BE2C (cell line): Measurements from ENCODE around the gene CEACAM3. TPM values are rescaled to one million over a fixed set of nuclear protein-coding genes. Genes with fewer than 3 reads are reported as not detected.
"Not testable (repeated sequence)": the region's sequence is repeated elsewhere in the genome, so short reads cannot be mapped to it uniquely, and the experiment has no call there.

ENCODE experiments used
- DNase-seq: peaks from one replicate; pipeline ENCODE4 v3.0.0-alpha.2; 2020
- H3K27me3 ChIP-seq: fragments of 250-450 bp; sonication (Bioruptor Pico); 2 replicates; pipeline ENCODE4 v1.5.1; 2020; ENCODE audit warnings: mild to moderate bottlenecking
- H3K36me3 ChIP-seq: fragments of 250-450 bp; sonication (Bioruptor Pico); 2 replicates; pipeline ENCODE4 v1.5.1; 2020; ENCODE audit warnings: mild to moderate bottlenecking
- H3K4me1 ChIP-seq: fragments of 250-450 bp; sonication (Bioruptor Pico); 2 replicates; pipeline ENCODE4 v1.5.1; 2020
- H3K4me3 ChIP-seq: 2 replicates; pipeline ENCODE4 v1.5.1; 2011; ENCODE audit warnings: low read depth, low read length
- H3K9me3 ChIP-seq: fragments of 250-450 bp; sonication (Bioruptor Pico); 2 replicates; pipeline ENCODE4 v1.5.1; 2020
- CTCF ChIP-seq: IDR thresholded peaks from 2 replicates; pipeline ENCODE4 v1.5.1; 2012; ENCODE audit warnings: mild to moderate bottlenecking, low read depth, low read length
- polyA plus RNA-seq: library from polyadenylated mRNA; unstranded; fragments of >200 nt; gene quantifications from one replicate; pipeline ENCODE4 v1.2.1, GENCODE V29; 2012; ENCODE audit warnings: low read depth, missing spikeins; ENCODE audit not compliant: insufficient read length, insufficient read depth

CEACAM3 gene
- not detected for polyA plus RNA-seq

- H3K36me3 ChIP-seq, result no peaks in the 10 kb centered on the region
- no peak for DNase-seq
- no peak for TF ChIP-seq CTCF
- H3K9me3 ChIP-seq, result no peaks in the 10 kb centered on the region
- H3K4me3 ChIP-seq, result no peak within 1 kb of the TSS
- no peaks in the 10 kb centered on the region for H3K4me1 ChIP-seq
- H3K27me3 ChIP-seq, result peaks cover 21% of the 10 kb centered on the region
Measured at GRCh38 chr19:41796362-41796761, at the start of gene CEACAM3. CEACAM3 (plus strand) TSS chr19:41796587; CDS start chr19:41796678, 91 bp downstream.

DNA sequence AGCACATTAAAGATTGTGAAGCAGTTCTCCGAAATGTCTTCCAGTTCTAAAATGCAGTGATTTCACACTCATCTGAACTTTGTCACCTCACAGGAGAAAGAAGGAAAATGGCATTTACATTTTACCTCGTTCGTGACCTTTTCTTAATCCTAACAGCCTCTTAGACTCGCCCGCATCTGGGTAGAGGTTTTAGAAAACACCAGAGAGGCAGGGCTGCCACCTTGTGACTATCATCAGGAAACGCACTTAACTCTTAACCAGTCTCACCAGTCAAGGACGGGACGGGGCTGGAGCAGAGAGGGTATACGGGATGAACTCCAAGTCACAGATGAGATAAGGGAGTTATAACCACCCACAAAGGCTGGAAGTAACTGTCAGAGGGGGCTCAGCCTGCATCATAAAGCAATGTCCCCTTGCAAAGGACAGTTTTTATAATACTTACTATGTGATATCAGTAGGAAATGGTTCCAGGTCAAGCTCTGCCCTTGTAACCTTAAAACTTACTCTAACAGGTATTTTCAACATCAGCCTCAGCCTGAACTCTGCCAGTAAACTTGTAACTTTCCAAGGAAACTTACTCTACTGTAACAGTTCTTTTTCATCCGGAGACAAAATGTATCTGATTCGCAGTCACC is 49.7 kb upstream of the CEACAM3 start:
- Histone ChIP-seq H3K4me3 (no peak overlapping the region), H3K36me3 (no peaks in the 10 kb centered on the region), H3K27me3 (peaks cover 45% of the 10 kb centered on the region), H3K4me1 (no peaks in the 10 kb centered on the region), H3K9me3 (no peaks in the 10 kb centered on the region)
- peak; percentile 45 for DNase-seq
- TF ChIP-seq CTCF, result peak; percentile 63

- Histone ChIP-seq H3K4me1 (no peaks in the 10 kb centered on the region), H3K27me3 (peaks cover 54% of the 10 kb centered on the region), H3K9me3 (no peaks in the 10 kb centered on the region), H3K4me3 (no peak overlapping the region), H3K36me3 (no peaks in the 10 kb centered on the region)
- no peak for TF ChIP-seq CTCF
- DNase-seq, result no peak
Measured at GRCh38 chr19:41748012-41748411, 48.4 kb upstream of the CEACAM3 start.

DNA sequence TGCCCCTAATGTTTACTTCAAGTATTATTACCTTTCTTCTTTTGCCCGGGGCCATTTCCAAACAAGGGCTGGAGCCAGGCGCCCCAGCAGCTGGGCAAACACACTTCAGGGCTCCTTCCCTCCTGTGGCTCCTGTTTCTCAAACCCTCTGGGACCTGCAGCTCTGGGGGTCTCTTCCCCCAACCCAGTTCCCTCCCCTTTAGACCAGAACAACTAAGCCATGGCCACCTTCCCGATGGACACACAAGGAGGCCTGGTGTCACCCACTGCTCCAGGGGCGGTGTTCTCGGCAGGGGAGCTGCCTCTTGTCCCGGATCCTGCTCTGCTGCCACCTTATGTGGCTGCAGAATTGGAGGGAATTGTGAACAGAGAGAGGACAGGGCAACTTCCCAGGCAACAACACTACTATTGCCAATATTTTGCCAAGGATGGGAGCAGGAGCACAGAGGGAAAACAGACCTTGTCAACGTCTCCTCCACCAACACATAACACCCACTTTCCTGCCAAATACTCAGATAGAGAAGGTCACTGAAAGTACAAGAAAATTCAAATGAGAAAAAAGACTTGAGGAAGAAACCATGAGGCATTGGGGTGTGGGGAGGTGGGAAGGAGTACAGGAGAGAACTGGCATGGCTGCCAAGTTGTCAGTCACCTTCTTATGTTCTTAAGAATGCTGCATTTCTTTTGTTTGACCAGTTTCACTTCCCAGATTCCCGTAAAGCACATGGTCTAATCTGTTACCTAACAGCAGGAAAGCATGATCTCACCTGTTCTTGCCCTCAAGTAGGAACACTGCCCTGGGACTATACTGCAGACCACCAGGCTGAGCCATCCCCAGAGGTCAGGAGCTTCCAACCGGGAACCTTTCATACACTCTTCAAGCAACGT is 45.9 kb upstream of the CEACAM3 start:
- not testable (repeated sequence) for H3K9me3 ChIP-seq, H3K4me3 ChIP-seq, H3K4me1 ChIP-seq, DNase-seq, H3K36me3 ChIP-seq
- H3K27me3 ChIP-seq, result peaks cover 53% of the 10 kb centered on the region

GRCh38 chr19:41753159-41753558 is 43.2 kb upstream of the CEACAM3 start:
- H3K4me1 ChIP-seq, result no peaks in the 10 kb centered on the region
- no peaks in the 10 kb centered on the region for H3K36me3 ChIP-seq
- H3K4me3 ChIP-seq, result no peak overlapping the region
- peak; percentile 71 for DNase-seq
- peaks cover 28% of the 10 kb centered on the region for H3K27me3 ChIP-seq
- H3K9me3 ChIP-seq, result no peaks in the 10 kb centered on the region
- TF ChIP-seq CTCF, result peak; percentile 85

- no peaks in the 10 kb centered on the region for H3K4me1 ChIP-seq
- H3K27me3 ChIP-seq, result peaks cover 24% of the 10 kb centered on the region
- H3K4me3 ChIP-seq, result no peak overlapping the region
- no peaks in the 10 kb centered on the region for H3K9me3 ChIP-seq
- DNase-seq, result peak; percentile 67
- no peaks in the 10 kb centered on the region for H3K36me3 ChIP-seq
- TF ChIP-seq CTCF, result peak; percentile 89
Measured at GRCh38 chr19:41753936-41754529, 42.4 kb upstream of the CEACAM3 start.
